GM12878 (cell line): ENCODE measurements around the gene ENDOD1. TPM values are rescaled to one million over a fixed set of nuclear protein-coding genes. Genes with fewer than 3 reads are reported as not detected.

ENCODE experiments used
- ATF3 ChIP-seq: IDR thresholded peaks from 2 replicates; pipeline ENCODE4 v1.6.1; 2011; ENCODE audit warnings: low read depth, mild to moderate bottlenecking, low read length, moderate library complexity, borderline replicate concordance; ENCODE audit errors: extremely low read depth
- CREB1 ChIP-seq: IDR thresholded peaks from 2 replicates; pipeline ENCODE4 v1.6.1; 2012; ENCODE audit warnings: low read depth, mild to moderate bottlenecking, inconsistent platforms
- E2F8 ChIP-seq: fragments of 450-650 bp; IDR thresholded peaks from 2 replicates; pipeline ENCODE4 v1.6.1; 2018; ENCODE audit warnings: mild to moderate bottlenecking, low read depth, moderate library complexity; ENCODE audit not compliant: partially characterized antibody
- EP300 ChIP-seq, 2 experiments: fragments of 150-350 bp in 1 of 2; IDR thresholded peaks; 2 replicates each; pipeline ENCODE4 v1.6.1; 2011 to 2012; ENCODE audit warnings: low read depth in 2 of 2, low read length in 2 of 2, borderline replicate concordance in 1 of 2, improper control_type of control experiment in 1 of 2, inconsistent platforms in 1 of 2; ENCODE audit not compliant: control insufficient read depth in 1 of 2
- HDAC6 ChIP-seq: fragments of 200-600 bp; sonication (generic); IDR thresholded peaks from one replicate; pipeline ENCODE4 v1.8.0; 2017; ENCODE audit warnings: antibody characterized with exemption; ENCODE audit not compliant: unreplicated experiment
- HSF1 ChIP-seq: fragments of 150-350 bp; IDR thresholded peaks from 2 replicates; pipeline ENCODE4 v1.6.1; 2014; ENCODE audit warnings: mild to moderate bottlenecking, low read depth, low read length
- IKZF1 ChIP-seq: fragments of 450-650 bp; conservative IDR thresholded peaks from 2 replicates; pipeline ENCODE4 v1.6.1; 2017; ENCODE audit warnings: antibody characterized with exemption, mild to moderate bottlenecking
- KAT2A ChIP-seq: conservative IDR thresholded peaks from 2 replicates; pipeline ENCODE4 v1.6.1; 2011; ENCODE audit warnings: low read depth, low read length; ENCODE audit not compliant: control insufficient read depth
- KDM1A ChIP-seq: fragments of 200-600 bp; sonication (generic); IDR thresholded peaks from 2 replicates; pipeline ENCODE4 v1.6.1; 2016; ENCODE audit warnings: borderline replicate concordance
- KLF5 ChIP-seq: fragments of 450-650 bp; IDR thresholded peaks from 2 replicates; pipeline ENCODE4 v1.6.1; 2014; ENCODE audit warnings: mild to moderate bottlenecking; ENCODE audit not compliant: partially characterized antibody
- PAX5 ChIP-seq: IDR thresholded peaks from 2 replicates; pipeline ENCODE4 v1.6.1; 2011; ENCODE audit warnings: low read depth, low read length, borderline replicate concordance
- POLR2AphosphoS2 ChIP-seq: IDR thresholded peaks from 2 replicates; pipeline ENCODE4 v1.6.1; 2011; ENCODE audit warnings: low read depth, mild to moderate bottlenecking, low read length, improper control_type of control experiment, moderate library complexity
- RAD51 ChIP-seq: fragments of 450-650 bp; IDR thresholded peaks from 2 replicates; pipeline ENCODE4 v1.6.1; 2016; ENCODE audit warnings: moderate library complexity, mild to moderate bottlenecking, inconsistent platforms
- RB1 ChIP-seq: fragments of 450-650 bp; formaldehyde crosslinking; IDR thresholded peaks from 2 replicates; pipeline ENCODE4 v1.6.1; 2017; ENCODE audit warnings: mild to moderate bottlenecking, borderline replicate concordance
- RBBP5 ChIP-seq: fragments of 200-600 bp; sonication (generic); conservative IDR thresholded peaks from 2 replicates; pipeline ENCODE4 v1.6.1; 2016
- RELA ChIP-seq: fragments of 450-650 bp; IDR thresholded peaks from 2 replicates; pipeline ENCODE4 v1.8.0; 2014; ENCODE audit warnings: borderline replicate concordance; ENCODE audit not compliant: partially characterized antibody
- RELB ChIP-seq: fragments of 450-650 bp; IDR thresholded peaks from 2 replicates; pipeline ENCODE4 v1.6.1; 2017; ENCODE audit warnings: low read depth, mild to moderate bottlenecking, moderate library complexity
- RFX5 ChIP-seq: IDR thresholded peaks from 2 replicates; pipeline ENCODE4 v1.6.1; 2011; ENCODE audit warnings: low read depth, low read length, improper control_type of control experiment
- SMAD1 ChIP-seq: fragments of 450-650 bp; IDR thresholded peaks from 2 replicates; pipeline ENCODE4 v1.6.1; 2018; ENCODE audit warnings: mild to moderate bottlenecking, low read depth; ENCODE audit not compliant: partially characterized antibody
- SMC3 ChIP-seq: IDR thresholded peaks from 2 replicates; pipeline ENCODE4 v1.6.1; 2011; ENCODE audit warnings: low read length, improper control_type of control experiment, borderline replicate concordance
- SP1 ChIP-seq: IDR thresholded peaks from one replicate; pipeline ENCODE4 v1.6.1; 2011; ENCODE audit warnings: low read depth, low read length
- SRF ChIP-seq, 2 experiments: IDR thresholded peaks; 2 replicates each; pipeline ENCODE4 v1.6.1; 2011; ENCODE audit warnings: low read depth in 2 of 2, low read length in 2 of 2, mild to moderate bottlenecking in 1 of 2, moderate library complexity in 1 of 2
- USF2 ChIP-seq: IDR thresholded peaks from 2 replicates; pipeline ENCODE4 v1.6.1; 2011; ENCODE audit warnings: low read depth, low read length, improper control_type of control experiment, borderline replicate concordance
- WRNIP1 ChIP-seq: IDR thresholded peaks from 2 replicates; pipeline ENCODE4 v1.6.1; 2011; ENCODE audit warnings: low read depth, low read length, improper control_type of control experiment, borderline replicate concordance
- polyA plus RNA-seq, 11 experiments: library from polyadenylated mRNA; depleted of rRNA in 4 of 11; unstranded in 6 of 11; stranded (reverse) in 5 of 11; fragments of >200 nt; fragmentation: Nextera tagmentation in 4 of 11; fragmentation: Illumina TruSeq in 1 of 11; extraction: Ambion mirVana in 4 of 11; extraction: Trizol in 1 of 11; gene quantifications; 1 replicate in 1 of 11; 2 replicates in 10 of 11; pipeline versions ENCODE4 v1.2.1 to v1.2.3, GENCODE V29; 2011 to 2016; ENCODE audit warnings: inconsistent platforms in 2 of 11, missing spikeins in 2 of 11, low read depth in 1 of 11
- total RNA-seq, 4 experiments: library from RNA; depleted of rRNA in 3 of 4; stranded (reverse); fragments of >200 nt in 3 of 4; fragmentation: Illumina TruSeq in 1 of 4; extraction: Trizol in 1 of 4; gene quantifications; 2 replicates each; pipeline versions ENCODE4 v1.2.1 to v1.2.3, GENCODE V29; 2013 to 2021

The ENDOD1 gene
- total and polyA plus RNA-seq, 10 of the 15 experiments (the other 5 are each of a cell fraction or from before 2014, with no cell fraction given): 6.0 to 30.0 (median 12.1) TPM

GRCh38 chr11:95088946-95089619 is 563 bp upstream of the ENDOD1 start (continued):
- TF ChIP-seq WRNIP1 (no peak), KDM1A (no peak), POLR2AphosphoS2 (no peak), EP300 (IDR thresholded peaks at IDR 0.05; ENCODE audit: borderline replicate concordance in 1 of 2, control insufficient read depth in 1 of 2, low read depth in 2 of 2, low read length in 2 of 2) (no peak), SP1 (no peak), KLF5 (no peak), KAT2A (no peak), E2F8 (no peak), RAD51 (no peak), HSF1 (no peak), SRF (IDR thresholded peaks at IDR 0.05; ENCODE audit: low read depth in 2 of 2, low read length in 2 of 2) (no peak), ATF3 (no peak), RB1 (no peak), PAX5 (no peak), USF2 (no peak), RELA (no peak), CREB1 (0 out of 2 replicates have a peak, but pooled peaks have one; percentile 12), SMAD1 (no peak), RELB (peak; percentile 56; the same call in 1 of the 2 replicates), RBBP5 (no peak), SMC3 (no peak), HDAC6 (no peak), IKZF1 (peak; percentile 33; the same call in 1 of the 2 replicates), RFX5 (no peak)
